GM12892 (cell line): ENCODE data around the gene SLC25A25.
A peak's percentile ranks its signal among the peaks of the same experiment; 100 is the strongest.

Source experiments
- DNase-seq: peaks from one replicate; pipeline ENCODE4 v3.0.0; 2011; ENCODE audit not compliant: insufficient read length
- FAIRE-seq: peaks from 2 replicates; lab custom pipeline; 2011; peaks lifted over from hg19 to GRCh38; lab: Jason Lieb, UNC
- POLR2A ChIP-seq: IDR thresholded peaks from 2 replicates; pipeline ENCODE4 v1.6.1; 2011; ENCODE audit warnings: low read depth, low read length, control low read depth
- POLR2AphosphoS5 ChIP-seq: IDR thresholded peaks from 2 replicates; pipeline ENCODE4 v1.6.1; 2011; ENCODE audit warnings: low read depth, low read length, control low read depth
- TAF1 ChIP-seq: IDR thresholded peaks from 2 replicates; pipeline ENCODE4 v1.6.1; 2011; ENCODE audit warnings: low read depth, mild to moderate bottlenecking, control low read depth, low read length, borderline replicate concordance

SLC25A25 gene

DNA sequence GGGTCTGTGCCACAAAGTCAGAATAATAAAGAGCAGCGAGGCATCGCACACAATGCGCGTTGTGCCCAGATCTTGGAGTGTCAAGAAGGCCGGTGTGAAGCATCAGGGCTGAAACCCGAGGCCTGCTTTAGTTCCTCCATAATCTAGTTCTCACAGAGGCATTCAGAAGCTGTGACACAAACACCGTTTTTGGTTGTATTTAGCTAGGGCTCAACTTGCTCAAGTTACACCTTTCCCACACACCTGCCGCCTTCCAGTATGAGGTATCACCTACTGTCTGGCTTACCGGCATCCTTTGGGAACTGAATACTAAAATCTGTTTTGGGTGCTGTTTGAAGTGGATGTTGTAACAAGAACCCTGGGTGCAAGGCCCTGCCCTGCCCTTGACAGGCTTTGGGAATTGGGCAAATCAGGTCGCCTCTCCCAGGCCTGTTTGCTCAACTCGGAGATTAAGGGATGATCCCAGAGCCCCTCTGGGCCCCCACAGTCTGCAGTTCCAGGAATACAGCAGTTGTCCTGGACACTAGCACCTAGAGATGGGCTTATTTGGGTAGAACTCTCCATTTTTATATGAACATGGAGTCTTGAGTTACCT, 27.0 kb downstream of the SLC25A25 start:
- FAIRE-seq (no peak), DNase-seq (no peak)
- TF ChIP-seq POLR2A (0 out of 2 replicates have a peak, but pooled peaks have one; percentile 27), TAF1 (no peak)

DNA sequence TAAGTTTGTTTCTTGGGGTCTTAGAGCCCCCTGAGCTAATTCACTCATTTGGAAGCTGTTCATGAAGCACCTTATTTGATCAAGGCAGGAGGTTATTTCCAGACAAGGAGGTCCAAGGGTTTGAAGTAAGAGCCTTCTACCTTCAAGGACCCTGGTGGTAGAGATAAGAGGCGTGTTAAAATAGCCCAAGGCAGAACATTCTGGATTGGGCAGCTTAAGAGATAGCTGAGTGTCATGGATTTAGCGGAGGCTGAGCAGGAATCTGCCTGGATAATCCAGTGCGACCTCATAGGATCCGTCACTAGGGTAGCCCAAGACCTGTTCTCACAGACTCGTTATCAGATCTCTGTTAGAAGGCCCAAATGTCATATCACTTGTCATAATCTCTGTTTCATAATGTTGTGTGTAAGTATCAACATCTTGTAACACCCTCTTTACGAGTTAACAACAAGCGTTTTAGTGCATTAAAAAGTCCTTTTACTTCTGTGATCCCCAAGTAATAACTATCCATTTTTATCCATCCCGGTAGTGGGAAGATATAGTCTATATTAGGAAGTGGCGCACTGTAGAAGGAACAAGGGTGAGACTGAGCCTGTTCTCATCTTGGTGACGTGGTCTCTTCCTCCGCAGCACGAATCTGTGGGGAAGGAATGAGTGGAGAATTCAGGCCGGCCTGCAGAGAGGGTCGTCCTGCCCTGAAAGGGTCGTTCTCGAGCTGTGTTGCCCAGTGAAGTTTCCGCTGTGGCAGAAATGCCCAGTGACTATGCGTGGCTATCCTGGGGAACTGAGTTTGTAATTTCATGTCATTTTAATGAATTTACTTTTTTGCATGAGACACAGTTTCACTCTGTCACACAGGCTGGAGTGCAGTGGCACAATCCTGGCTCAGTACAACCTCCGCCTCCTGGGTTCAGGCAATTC, 28.8 kb downstream of the SLC25A25 start:
- TF ChIP-seq POLR2AphosphoS5 (no peak), TAF1 (no peak), POLR2A (no peak)
- FAIRE-seq, result no peak
- DNase-seq, result no peak

DNA sequence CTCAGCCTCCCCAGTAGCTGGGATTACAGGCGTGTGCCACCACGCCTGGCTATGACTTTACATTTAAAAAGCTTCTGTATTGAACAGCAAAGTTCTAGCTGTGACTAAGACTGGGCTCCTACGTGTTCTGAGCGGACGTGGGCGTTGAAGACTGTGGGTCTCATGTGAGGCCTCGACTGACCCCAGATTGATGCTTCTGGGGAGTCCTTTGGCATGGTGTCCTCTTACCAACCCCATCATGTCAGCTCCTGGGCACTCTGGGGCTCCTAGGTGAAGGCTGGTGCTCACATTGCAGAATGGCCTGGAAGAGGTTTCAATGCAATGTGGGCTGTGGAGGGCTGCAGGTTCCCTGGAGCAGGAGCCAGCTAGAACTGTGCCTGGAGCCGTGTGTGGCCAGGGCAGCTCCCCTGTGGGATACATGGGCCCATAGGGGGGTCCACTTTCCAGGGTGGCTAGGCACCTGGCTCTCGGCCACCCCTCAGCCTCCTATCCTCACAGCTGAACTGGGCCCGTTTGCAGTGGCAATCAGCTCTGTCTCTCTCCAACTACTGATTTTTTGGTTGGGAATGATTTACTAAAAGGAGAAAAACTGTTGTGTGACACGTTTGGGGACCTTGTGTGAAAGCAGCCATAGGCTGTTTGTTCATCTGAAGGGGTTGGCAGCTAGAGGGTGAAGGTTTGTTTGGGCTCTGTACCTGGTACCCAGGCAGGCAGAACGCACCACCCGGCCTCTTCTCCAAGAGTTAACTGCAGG, 29.7 kb downstream of the SLC25A25 start:
- TF ChIP-seq POLR2A (no peak), POLR2AphosphoS5 (no peak), TAF1 (no peak)
- DNase-seq, result no peak
- FAIRE-seq, result no peak

DNA sequence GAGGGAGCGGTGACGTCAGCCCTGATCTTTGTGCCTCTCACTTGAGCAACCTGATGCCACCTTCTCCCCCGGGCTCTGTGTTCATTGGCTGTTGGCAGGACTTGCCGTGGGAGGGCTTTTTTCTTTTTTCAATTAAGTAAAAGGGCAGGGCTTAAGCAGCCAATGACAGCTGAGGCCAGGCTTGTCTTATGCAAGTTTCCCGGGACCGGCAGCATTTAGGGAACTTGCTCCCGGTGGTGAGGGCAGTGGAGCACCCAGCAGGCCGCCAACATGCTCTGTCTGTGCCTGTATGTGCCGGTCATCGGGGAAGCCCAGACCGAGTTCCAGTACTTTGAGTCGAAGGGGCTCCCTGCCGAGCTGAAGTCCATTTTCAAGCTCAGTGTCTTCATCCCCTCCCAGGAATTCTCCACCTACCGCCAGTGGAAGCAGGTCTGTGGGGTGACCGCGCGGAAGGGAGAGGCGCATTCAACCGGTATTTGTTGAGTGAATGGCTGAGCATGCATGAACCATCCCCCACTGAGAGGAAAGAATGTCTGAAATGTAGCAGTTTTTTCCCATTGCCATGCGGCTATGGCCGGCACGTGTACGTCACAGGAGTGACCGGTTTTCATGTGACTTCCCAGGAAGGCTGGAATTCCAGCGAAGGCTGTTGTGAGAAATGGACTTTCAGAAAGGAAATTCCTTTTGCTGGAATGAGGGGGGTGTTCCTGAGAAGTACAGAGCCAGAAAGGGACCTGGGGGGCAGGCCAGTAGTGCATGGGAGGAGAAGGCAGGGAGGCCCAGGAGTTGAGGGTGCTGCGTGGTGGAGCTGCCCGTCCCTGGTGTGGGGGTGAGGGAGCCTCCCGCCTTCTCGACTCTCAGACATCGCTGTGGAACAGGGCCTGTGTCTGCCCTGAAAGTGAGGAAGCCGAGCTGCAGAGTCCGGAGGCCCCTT, 30.5 kb downstream of the SLC25A25 start:
- DNase-seq (no peak), FAIRE-seq (no peak)
- TF ChIP-seq POLR2AphosphoS5 (no peak), TAF1 (no peak), POLR2A (no peak)

DNA sequence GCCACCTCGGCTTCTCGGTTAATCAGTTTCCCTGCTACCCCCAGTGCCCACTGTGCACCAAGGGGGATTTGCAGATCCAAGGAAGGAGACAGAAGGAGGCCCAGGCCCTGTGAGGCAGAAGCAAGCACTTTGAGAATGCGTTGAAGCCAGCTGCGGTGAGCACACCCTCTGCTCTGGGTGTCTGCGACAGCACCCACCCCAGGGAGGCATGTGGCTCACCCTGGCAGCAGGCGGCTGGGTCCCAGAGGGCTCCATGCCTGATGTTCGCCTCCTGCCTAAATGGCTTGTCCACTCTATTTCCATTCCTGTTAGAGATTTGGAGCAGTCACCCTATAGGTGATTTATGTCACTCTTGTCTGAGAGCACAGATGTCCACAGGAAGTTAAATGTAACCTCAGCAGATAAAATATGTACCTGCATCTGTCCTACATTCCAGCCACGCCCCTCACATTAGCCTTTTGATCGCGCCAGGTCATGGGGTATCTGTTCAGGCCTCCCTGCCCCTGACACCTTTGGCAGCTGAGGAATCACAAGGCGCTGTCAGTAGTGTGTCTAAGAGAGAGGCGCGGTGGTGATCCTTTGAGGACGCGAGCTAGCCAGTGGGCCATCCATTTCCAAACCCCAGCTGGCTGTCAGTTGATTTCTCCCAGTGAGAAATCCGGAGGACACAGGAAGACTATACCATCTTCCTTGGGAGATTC, 31.3 kb downstream of the SLC25A25 start:
- no peak for DNase-seq
- no peak for FAIRE-seq
- TF ChIP-seq POLR2A (no peak), TAF1 (no peak), POLR2AphosphoS5 (no peak)

DNA sequence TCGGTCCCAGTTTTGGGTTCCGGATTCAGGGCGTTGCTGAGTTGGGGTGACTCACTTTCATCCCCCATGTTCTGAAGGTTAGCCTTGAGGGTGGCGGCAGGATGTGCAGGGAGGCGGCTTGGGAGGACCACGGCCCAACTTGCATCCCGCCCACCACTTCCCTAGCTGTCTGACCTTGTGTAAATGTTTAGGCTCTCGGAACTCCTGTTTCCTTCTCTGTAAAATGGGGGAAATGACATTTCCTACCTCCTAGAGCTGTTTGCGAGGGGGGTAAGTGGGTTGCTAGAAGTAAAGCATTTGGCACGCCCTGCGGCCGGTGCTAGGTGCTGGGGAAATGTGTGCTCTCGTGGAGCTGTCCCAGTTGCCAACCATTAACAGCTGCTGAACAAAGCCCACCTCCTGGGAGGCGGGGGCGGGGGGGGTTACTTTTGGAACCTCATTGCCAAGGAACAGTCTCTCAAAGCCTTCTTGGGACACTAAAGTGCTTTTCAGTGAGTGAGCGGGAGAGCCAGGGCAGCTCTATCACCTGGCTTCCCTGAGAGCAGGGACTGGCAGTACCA, 32.0 kb downstream of the SLC25A25 start:
- FAIRE-seq, result no peak
- TF ChIP-seq POLR2A, result no peak
- no peak for DNase-seq

DNA sequence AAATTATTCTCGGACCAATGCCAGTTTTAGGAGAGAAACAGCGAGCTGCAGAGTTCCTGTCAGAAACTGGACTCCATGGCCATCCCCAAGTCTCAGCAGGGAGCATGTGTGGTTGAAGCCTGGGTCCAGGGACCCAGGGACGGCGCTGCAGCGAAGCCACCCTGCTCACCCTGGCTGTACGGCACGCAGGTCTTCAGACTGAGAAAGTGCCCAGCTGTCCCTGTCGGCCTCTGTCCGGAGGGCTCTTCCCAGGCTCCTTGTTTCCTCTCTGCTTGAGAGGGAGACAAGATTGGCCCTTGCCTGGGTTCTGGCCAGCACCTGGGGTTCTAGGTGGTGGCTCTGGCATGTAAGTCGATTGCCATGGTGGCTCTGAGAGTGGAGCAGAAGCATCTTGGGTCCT, 32.5 kb downstream of the SLC25A25 start:
- no peak for FAIRE-seq
- no peak for TF ChIP-seq POLR2AphosphoS5
- TF ChIP-seq TAF1, result no peak
- TF ChIP-seq POLR2A, result no peak
- no peak for DNase-seq

DNA sequence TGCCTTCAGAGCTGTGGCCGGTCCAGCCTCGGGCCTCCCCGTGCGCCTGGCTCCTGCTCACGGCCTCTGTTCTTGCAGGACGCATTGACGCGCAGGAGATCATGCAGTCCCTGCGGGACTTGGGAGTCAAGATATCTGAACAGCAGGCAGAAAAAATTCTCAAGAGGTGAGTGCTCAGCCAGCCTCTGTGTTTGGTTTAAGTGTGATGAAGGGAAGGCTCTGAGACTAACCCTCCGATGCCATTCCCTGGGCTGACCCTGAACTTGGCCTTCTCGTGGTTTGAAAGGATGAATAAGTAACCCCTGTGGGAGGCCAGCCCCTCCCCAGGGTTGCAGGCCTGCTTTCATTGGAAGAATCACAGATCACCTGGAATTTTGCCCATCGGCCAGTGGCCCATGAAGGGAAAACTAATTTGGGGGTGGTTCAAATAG, 33.2 kb downstream of the SLC25A25 start:
- DNase-seq, result no peak

DNA sequence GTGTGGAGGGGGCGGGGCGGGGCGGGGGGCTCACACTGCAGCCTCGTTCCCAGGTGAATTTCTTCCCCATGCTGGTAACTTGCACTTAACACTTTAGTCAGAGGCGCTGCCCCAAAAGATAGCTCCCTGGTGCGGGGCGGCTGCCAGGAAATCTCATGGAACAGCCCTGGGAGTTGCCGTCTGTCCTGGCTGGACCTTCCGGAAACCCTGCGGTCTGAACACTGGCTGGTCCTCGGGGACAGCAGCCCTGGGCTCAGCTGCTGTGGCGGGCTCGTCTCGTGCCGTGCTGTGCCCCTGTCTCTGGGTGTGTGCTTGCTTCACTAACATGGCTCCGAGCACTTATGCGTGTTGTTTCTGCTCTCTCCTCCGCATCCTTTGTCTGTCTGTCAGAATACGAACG, 33.7 kb downstream of the SLC25A25 start:
- TF ChIP-seq POLR2A, result no peak
- no peak for TF ChIP-seq TAF1
- FAIRE-seq (no peak), DNase-seq (no peak)

More for the DNA sequence above, 33.2 kb downstream of the SLC25A25 start:
- no peak for FAIRE-seq
- TF ChIP-seq POLR2AphosphoS5 (no peak), POLR2A (no peak), TAF1 (no peak)

DNA sequence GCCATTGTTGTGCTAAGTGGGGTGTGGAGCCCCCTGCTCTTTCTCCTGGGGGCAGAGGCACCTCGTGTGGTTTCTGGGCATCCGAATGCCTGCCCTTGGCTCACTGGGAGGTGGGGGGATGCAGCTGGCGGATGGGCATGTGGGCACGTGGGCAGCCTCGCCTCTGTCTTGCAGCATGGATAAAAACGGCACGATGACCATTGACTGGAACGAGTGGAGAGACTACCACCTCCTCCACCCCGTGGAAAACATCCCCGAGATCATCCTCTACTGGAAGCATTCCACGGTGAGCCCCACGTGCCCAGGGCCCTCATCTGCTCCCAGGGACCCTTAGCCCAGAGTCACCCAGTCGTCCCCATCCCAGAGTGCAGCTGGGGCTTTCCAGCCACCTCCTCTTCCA, 34.2 kb downstream of the SLC25A25 start:
- DNase-seq (no peak), FAIRE-seq (no peak)
- TF ChIP-seq TAF1, result no peak
- no peak for TF ChIP-seq POLR2AphosphoS5
- no peak for TF ChIP-seq POLR2A
